ENCODE measurements around the gene RGS12.

DNA sequence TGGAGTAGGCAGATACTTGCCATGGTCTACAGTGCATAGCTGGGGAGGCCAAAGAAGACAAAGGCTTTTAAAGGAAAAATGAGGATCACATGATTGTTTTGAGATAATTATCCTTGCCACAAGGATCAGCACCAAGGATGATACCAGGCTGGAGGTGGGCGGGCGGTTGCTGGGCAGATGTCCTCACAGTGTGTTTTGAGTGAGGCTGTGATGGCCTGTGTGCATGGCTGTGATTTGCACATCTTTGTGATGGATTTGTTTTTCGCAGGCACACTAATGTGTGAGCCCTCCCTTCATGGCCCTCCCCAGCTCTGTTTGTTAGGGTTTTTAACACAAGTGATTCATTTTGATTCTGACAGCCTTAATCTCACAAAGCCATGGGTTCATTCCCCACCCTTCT, 46.8 kb downstream of the RGS12 start:
- TF ChIP-seq CTCF (optimal IDR thresholded peaks at IDR 0.05 in 1 of 3, IDR thresholded peaks at IDR 0.05 in 1 of 3, conservative IDR thresholded peaks at IDR 0.05 in 1 of 3; ENCODE audit: extremely low read depth in 1 of 3, insufficient read depth in 2 of 3, low read length in 3 of 3) = no peak
- no peak for TF ChIP-seq EZH2 (IDR thresholded peaks at IDR 0.05; ENCODE audit: low read length)

Measured in keratinocyte (primary cell).